Epithelial cell of esophagus (primary cell): ENCODE data around the gene TOMM7.
"Not testable (repeated sequence)": the region's sequence is repeated elsewhere in the genome, so short reads cannot be mapped to it uniquely, and the experiment has no call there.

Experiments
- DNase-seq: peaks from one replicate; pipeline ENCODE4 v3.0.0; 2010; ENCODE audit warnings: low read depth
- H3K4me3 ChIP-seq: 2 replicates; pipeline ENCODE4 v1.5.1; 2011; ENCODE audit warnings: mild to moderate bottlenecking, low read length, control low read depth
- CTCF ChIP-seq: IDR thresholded peaks from 2 replicates; pipeline ENCODE4 v1.5.1; 2011; ENCODE audit warnings: low read depth, mild to moderate bottlenecking, low read length, control low read depth, inconsistent platforms; ENCODE audit not compliant: insufficient read depth; ENCODE audit errors: missing control alignments

Gene TOMM7

DNA sequence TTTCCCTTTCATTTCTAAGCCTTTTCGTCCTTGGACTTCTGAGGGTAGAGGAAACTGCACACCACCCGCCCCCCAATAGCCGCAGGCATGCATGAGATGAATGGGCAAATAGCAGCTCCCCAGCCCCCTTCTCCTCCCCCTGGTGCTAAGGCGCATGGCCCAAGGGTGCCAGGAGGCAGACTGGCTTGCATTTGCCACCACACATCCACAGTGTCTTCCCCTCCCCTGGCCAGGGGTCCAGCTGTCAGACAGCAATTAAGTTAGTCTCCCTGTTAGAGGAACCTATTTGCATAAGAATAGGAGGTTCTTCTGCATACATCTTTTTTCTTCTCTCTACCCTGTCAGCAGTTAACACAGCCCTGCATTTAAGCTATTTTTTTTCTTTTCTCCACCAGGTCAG lies 20.2 kb downstream of the TOMM7 start:
- no peak overlapping the region for H3K4me3 ChIP-seq
- TF ChIP-seq CTCF = no peak
- DNase-seq = no peak

DNA sequence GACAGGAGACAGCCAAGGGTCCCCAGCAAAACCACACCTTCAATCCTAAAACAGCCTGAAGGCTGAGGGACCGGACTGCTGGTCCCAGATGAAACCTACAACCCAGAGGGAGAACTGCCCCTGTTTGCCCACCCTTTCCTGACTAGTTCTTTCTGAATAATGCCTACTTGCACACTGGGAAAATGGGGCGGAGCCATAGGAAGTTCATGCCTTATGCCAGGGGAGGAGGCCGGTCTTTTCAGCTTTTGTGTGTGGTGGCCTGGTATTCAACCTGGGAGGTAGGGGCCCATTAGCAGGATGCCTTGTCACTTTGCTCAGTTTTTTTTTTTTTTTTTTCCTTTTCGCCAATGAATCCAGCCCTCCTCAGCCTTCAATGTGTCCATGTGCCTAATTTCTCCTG lies 20.7 kb downstream of the TOMM7 start:
- TF ChIP-seq CTCF = no peak
- DNase-seq = no peak

DNA sequence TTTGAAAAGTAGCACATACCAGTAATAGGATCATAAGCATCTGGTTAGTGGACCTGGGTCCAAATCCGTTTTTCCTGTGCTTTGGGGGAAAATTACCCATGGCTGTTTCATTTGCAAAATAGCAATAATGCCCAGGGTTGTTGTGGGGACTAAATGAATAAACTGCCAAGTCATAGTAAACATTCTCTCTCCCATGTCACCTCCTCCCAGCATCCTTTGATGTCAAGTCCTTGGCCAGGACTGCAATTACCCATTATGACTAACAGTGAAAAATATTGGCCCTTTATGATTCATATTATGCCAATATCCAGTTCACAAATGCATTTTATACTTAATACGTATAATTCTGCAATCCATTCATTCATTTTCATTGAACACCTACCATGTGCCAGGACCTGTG lies 23.0 kb downstream of the TOMM7 start:
- H3K4me3 ChIP-seq = no peak overlapping the region
- DNase-seq = no peak
- TF ChIP-seq CTCF = no peak

More for the DNA sequence above, 20.7 kb downstream of the TOMM7 start:
- no peak overlapping the region for H3K4me3 ChIP-seq

- TF ChIP-seq CTCF = no peak
- H3K4me3 ChIP-seq = no peak overlapping the region
- no peak for DNase-seq
Observed at GRCh38 chr7:22793593-22794462, 28.8 kb downstream of the TOMM7 start.

- TF ChIP-seq CTCF = no peak
- no peak for DNase-seq
- H3K4me3 ChIP-seq = no peak overlapping the region
Observed at GRCh38 chr7:22791204-22792158, 31.2 kb downstream of the TOMM7 start.

- H3K4me3 ChIP-seq, DNase-seq: not testable (repeated sequence)
Observed at GRCh38 chr7:22790640-22791039, 32.0 kb downstream of the TOMM7 start.

- DNase-seq = no peak
Observed at GRCh38 chr7:22787951-22788350, 34.7 kb downstream of the TOMM7 start.

More at GRCh38 chr7:22787951-22788350, 34.7 kb downstream of the TOMM7 start:
- no peak overlapping the region for H3K4me3 ChIP-seq
- no peak for TF ChIP-seq CTCF
